NK-92 (cell line): Measurements from ENCODE around the gene DNAAF1.
"Not testable (repeated sequence)": the region's sequence is repeated elsewhere in the genome, so short reads cannot be mapped to it uniquely, and the experiment has no call there.

Source experiments
- DNase-seq: peaks from one replicate; lab custom pipeline; 2025; ENCODE audit not compliant: unreplicated experiment; lab: John Stamatoyannopoulos, UW

The DNAAF1 gene

GRCh38 chr16:84205123-84205522 lies 60.0 kb downstream of the DNAAF1 start:
- not testable (repeated sequence) for DNase-seq

GRCh38 chr16:84205976-84206691 lies 61.0 kb downstream of the DNAAF1 start:
- DNase-seq, result no peak

DNA sequence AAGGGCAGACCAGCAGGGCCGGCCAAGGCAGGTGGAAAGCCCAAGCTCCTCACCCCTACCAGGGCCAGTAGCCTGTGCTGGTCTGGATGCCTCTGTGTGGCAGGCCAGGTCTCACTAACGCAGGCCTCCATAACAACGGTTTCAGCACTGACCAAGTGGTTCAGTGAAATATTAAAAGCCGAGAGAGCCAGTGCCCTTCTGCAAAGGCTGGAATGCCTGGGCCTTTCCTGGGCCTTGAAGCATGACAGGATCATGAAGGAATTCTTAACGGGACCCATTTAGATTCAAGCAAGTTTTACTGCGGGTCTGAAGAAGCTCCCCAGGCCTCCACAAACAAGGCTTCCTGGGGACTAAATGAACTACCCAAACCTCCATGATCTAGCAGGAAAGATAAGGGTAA lies 62.1 kb downstream of the DNAAF1 start:
- DNase-seq, result no peak

DNA sequence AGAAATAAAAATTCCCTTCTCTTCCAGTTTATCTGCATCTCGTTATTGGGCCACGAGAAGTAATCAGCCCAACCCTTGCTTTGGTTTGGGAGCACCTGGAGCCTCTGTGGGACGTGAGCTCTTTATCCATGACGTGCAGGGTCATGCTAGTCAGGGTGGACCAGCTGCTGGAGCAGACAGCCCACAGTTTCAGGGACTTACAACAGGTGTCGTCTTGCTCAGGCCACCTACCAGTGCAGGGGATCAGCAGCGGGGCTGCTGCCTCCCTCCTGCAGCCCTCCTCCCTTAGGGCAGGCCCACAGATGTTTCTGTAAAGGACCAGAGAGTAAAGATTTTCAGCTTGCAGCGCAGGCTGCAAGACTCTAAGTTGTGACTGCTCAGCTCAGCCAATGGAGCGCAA lies 62.8 kb downstream of the DNAAF1 start:
- no peak for DNase-seq

- DNase-seq, result no peak
Observed at GRCh38 chr16:84209989-84210388, 64.9 kb downstream of the DNAAF1 start.

DNA sequence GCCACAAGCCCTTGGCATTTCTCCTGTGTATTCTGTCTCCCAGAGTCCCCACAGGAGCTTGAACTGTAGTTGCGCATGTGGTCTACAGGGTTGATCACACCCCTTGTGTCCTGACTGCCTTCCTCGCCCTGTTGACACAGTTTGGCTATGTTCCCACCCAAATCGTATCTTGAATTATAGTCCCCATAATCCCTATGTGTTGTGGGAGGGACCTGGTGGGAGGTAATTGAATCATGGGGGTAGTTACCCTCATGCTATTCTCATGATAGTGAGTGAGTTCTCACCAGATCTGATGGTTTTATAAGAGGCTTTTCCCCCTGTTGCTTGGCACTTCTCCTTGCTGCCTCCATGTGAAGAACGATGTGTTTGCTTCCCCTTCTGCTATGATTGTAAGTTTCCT lies 67.0 kb downstream of the DNAAF1 start:
- no peak for DNase-seq

DNA sequence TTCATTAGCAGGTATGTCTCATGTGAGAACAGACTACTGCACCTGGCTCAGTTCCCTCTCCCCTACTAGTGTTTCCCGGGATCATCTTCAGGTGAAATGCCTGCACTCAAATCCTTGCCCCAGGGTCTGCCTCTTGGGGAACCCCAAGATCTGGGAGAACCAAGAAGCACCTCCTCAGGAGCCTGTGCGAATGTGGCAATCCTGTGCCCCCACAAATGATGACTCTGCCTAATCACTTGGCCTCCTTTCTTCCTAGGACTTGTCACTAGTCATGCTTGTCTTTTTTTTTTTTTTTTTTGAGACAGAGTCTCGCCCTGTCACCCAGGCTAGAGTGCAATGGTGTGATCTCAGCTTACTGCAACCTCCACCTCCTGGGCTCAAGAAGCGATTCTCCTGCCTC lies 67.5 kb downstream of the DNAAF1 start:
- DNase-seq, result no peak

DNA sequence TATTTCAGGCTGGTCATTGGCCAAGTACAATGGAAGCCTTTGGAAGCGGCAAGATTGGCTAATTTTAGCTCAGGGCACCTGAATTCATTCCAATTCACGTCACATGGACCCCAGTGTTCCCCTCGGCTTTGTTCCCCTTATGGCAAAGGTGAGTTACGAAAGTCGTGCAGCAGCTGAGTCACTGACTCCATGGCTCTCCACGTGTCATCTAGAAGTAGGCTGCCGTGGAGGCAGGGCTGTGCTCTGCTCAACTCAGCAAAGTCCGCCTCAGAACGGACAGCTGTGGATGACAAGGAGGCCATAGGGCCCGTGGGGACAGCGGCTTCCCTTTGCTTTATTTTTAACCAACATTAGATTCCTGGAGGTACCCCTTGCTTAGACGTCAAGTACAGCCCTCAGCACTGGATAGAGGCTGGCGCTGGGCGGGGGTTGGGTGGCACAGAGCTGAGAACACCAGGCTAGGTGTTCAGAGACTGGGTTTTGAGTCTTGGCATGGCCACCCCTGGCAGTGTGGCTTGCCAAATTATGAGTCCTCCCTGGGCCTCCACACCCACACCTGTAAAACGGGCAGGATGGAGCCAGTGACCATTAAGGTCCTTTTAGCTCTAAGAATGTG lies 69.5 kb downstream of the DNAAF1 start:
- DNase-seq, result no peak

DNA sequence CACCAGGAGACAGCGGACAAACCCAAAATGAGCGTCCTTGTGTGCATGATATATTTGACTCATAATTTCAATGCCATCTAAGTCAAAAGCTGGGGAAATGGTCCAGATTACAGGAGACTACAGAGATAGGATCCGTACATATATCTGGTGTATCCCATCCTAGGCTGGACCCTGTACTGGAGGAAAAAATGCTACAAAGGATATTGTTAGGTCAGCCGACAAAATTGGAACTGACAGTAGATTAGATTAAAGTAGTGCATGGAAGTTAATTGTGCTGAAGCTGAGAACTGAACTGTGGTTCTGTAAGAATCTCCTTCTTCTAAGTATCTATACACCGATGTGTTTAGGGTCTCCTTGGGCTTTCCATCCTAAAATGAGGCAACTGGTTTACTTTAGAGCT lies 70.4 kb downstream of the DNAAF1 start:
- no peak for DNase-seq

GRCh38 chr16:84216144-84216543 lies 71.0 kb downstream of the DNAAF1 start:
- not testable (repeated sequence) for DNase-seq

DNA sequence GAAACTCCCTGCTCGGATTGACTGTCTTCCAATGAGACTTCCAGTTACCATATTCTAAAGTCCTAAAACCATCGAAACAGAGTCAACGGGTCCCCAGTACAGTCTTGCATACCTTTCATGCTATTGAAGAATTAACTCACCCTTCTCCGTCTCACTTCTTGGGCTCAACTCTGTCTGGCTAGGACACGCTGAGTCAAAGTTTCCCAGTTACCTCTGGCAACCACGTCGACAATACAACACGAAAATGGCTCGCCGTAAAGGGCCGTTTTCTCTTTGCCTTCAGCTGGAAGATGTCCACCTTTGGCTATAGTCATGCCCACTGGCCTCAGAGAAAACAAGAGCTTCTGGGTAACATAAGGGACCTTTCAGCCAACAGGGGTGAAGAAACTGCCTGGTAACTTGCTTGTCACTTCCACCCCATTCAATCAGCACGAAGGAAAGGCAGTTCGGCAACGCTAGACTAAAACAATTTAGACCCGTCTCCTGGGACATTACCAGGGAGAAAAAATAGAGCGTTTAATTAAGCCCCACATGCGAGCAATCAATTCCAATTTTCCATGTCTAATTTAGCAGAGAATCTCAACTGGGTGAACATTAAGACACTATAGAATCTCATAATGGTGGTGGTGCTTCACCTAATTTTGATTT lies 73.2 kb downstream of the DNAAF1 start:
- DNase-seq, result no peak

- no peak for DNase-seq
Observed at GRCh38 chr16:84218956-84219355, 73.8 kb downstream of the DNAAF1 start.

DNA sequence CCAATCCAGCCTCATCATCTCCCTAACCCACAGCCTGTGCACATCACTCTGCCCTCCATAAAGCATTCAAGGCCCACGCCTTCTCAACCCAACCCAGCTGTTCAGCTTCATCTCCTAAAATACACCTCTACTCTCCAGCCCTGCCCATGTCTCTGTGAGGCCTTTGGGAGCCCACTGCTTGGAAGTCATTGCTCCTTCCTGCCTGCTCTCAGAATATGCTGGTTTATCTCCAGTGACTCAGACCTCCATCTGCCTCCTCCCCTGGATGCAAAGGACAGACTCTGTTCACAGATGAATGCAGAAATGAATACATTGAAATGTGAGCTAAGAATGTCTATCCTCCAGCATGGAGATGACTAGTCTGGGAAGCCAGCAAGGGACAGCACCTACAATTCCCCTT lies 75.7 kb downstream of the DNAAF1 start:
- DNase-seq, result no peak

DNA sequence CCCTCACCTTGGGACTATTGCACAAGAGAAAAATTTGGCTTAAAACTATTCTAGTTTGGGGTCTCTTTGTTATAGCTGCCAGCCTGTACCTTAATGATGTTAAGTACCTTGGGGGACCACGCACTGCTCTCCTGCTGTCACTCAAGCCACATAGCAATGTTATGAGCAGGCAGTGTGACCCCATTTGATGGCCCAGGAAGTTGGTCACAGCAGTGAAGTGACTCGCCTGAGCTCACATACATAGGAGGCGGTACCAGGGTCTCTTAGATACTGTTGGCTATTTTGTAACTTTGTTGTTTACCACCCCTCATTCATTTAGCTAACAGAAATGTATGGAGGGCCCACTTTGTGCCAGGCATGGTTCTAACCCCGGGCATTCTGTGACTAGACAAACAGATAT lies 78.3 kb downstream of the DNAAF1 start:
- no peak for DNase-seq

- no peak for DNase-seq
Observed at GRCh38 chr16:84224554-84224953, 79.4 kb downstream of the DNAAF1 start.

DNA sequence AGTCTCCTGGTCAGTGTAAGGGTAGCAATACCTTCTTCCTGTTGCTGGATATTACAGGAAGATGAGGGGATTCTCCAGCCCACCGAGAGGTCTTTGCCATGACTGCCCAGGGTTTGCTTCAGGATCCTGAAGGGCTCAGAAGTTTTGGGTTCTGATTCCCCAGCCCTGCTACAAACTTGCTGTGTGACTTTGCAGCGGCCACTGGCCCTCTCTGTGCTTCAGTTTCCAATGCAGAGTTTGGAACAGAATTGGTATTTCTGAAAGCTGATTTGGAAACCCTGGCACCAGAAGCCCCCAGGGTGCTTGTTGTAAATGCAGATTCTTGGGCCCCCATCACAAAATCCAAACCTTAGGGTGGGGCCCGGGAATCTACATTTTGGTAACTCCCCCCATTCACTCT lies 80.0 kb downstream of the DNAAF1 start:
- no peak for DNase-seq

- DNase-seq, result no peak
Observed at GRCh38 chr16:84225571-84225970, 80.5 kb downstream of the DNAAF1 start.

DNA sequence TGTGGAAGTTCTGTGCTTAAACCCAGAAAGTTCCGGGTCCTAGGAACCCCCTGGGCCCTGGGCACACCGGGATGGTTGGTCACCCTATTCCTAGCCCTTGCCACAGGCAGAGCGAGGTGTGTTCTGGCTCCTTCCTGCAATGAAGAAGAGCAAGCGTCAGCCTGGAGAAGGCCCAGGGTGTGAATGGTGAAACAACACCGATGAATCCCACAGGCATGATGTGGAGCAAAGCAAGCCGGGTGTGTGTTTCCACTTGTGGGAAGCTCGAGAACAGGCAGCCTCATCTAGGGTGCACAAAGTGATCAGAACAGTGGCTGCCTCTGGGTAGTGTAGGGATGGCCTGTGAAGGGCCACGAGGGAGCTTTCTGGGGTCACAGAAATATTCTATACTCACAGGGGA lies 80.9 kb downstream of the DNAAF1 start:
- DNase-seq, result no peak
